Retina (tissue), 1 donor: ENCODE data around the gene ANO1.

Experiments
- DNase-seq: peaks from one replicate; pipeline ENCODE4 v3.0.0-alpha.2; 2016

Gene ANO1

GRCh38 chr11:70119502-70119901, 41.4 kb downstream of the ANO1 start:
- no peak for DNase-seq

GRCh38 chr11:70120674-70121073, 42.6 kb downstream of the ANO1 start:
- no peak for DNase-seq

DNA sequence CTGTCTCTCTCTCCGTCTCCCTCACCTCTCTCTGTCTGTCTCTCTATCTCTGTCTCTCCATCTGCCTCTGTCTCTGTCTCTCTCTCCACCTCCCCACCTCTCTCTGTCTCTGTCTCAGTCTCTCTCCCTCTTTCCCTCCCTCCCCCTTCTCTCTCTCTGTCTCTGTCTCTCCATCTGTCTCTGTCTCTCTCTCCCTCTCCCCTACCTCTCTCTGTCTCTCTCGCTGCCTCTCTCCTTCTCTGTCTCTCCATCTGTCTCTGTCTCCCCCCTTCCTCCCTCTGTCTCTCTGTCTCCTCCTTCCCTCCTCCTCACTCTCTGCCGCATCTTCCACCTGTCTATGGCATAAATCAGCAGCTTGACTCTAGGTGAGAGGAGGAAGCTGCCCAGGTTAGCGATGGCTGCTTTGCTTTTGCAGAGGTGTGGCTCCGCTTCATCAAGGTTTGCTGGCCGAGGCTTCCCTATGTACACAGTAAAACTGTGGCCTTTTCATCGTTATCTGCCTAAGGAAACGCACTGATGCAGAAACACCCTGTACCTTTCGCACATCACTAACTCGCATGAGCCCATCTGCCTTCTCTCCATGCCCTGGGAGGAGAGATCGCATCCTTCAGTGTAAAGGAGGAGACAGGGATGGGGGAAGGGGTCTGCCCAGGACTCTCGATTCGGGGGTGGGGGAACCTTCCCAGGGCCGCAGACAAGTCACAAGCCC, 44.5 kb downstream of the ANO1 start:
- DNase-seq: peak; percentile 61

DNA sequence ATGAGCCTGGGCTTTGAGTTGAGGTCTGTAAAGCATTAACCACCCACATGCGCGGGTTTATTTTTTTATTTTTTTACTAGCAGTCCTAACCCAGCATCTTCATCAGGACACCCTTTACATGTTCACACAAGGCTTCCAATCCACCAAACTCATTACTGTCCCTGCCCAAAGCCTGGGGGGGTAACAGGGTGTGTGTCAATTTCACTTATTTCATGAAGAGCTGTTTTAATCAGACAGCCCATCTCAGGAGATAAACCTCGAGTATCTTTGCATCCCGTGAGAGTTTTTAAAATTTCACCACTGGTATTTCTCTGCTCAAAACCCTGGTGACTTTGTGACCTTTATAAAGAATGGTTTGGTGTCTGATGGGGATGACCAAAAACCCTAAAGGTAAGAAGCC, 45.6 kb downstream of the ANO1 start:
- DNase-seq: no peak

- DNase-seq: no peak
These were observed 46.3 kb downstream of the ANO1 start for GRCh38 chr11:70124321-70125000.

DNA sequence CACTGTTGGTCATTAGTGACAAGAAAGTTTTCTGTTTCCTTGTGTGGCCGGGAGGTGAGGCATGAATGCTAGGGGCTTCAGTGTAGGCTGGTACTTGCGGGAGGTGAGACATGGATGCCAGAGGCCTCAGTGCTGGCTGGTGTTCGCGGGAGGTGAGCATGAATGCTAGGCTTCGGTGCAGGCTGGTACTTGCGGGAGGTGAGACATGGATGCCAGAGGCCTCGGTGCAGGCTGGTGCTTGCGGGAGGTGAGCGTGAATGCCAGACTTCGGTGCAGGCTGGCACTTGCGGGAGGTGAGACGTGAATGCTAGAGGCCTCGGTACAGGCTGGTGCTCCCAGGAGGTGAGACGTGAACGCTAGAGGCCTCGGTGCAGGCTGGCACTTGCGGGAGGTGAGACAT, 48.4 kb downstream of the ANO1 start:
- DNase-seq: no peak

DNA sequence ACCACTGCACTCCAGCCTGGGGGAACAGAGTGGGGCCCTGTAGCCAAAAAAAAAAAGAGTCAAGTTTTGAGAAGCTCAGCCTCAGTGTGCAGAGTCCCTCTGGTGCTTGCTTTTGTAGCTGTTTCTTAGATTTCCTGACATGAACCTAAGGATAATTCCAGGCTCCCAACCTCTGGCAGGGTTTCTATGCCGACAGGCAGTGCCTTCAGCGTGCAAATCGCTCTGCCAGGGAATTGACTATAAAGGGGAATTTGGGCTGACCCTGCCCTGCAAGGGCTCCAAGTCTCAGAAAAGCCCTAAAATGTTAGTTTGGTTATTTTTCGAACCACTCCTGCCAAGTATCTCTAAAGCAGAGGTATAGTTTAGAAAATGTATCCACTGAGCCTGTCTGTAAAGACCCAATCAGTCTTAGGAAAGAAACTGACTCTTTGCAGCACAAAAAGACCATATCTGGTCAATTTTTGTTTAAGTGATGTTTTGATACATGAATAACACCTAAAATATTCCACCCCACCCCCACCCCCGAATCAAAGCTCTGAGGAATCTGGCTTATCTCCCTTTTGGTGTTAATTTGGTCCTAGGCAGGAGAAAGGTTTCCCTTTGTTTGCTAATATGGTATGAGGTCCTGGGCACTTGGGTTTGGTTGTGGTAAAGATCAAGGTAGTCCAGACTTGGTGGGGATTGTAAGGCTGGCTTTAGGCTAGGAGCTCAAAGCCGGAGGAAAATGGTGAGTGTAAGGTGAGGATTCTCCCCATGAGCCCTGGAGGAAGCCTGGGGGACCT, 49.7 kb downstream of the ANO1 start:
- DNase-seq: no peak

DNA sequence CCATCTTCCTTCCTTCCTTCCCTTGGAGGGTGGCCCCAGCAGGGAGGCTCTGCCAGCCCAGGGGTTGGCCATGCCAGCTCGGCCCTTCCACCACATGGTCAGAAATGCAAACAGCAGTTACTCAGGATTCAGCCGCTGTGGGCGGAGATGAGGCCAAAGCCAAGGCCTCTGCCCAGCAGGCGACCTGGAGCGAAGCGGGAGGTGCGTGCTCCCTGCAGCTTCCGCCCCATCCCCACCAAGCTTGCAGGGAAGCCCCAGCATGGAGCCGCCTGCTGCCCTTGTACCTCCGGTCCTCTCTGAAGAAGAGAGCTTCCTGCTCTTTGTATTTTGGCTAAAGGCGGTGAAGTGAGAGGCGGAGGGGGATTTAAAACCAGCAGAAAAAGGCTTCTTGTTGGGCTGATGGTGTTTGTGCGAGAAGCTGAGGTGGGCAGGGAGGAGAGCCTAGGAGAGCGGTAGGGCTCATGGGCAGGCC, 50.4 kb downstream of the ANO1 start:
- DNase-seq: no peak

GRCh38 chr11:70129051-70129592, 51.0 kb downstream of the ANO1 start:
- no peak for DNase-seq

DNA sequence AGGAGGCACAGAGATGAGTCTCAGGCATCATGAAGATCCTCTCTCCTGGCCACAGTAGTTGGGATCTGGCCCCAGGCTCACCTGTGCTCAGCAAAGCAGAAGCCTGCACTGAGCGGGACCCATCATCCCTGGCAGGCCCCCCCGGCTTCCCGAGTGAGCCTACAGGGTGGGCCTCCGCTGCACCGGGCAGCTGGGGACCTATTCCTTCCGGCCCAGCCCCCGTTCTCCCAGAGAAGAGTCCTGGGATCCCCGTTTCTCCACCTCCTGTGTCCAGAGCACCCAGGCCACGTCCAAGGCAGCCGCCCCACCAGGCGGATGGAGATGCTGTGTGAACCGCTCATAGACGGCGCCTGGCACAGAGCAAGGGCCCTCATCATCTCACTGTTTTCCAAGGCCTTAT, 52.5 kb downstream of the ANO1 start:
- no peak for DNase-seq

DNA sequence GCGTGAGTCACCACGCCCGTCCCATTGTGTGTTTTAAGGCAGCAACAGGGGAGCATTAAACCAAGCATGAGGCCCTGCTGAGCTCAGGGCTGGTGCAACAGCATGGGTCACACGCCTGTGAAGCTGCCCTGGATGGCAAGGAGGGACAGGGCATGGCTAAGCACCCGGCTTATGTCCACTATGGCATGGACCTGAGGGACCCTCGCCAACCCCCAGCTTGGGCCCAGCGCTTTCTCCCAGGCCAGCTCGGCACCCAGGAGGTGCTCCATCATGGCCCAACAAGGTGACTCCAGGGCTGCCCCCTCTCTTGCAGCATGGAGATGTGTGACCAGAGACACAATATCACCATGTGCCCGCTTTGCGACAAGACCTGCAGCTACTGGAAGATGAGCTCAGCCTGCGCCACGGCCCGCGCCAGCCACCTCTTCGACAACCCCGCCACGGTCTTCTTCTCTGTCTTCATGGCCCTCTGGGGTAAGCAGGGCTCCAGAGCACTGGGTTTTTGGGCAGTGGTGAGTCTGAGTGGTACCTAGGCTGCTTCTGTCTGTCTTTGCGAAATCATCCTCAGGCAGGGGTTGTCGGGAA, 53.6 kb downstream of the ANO1 start:
- no peak for DNase-seq

DNA sequence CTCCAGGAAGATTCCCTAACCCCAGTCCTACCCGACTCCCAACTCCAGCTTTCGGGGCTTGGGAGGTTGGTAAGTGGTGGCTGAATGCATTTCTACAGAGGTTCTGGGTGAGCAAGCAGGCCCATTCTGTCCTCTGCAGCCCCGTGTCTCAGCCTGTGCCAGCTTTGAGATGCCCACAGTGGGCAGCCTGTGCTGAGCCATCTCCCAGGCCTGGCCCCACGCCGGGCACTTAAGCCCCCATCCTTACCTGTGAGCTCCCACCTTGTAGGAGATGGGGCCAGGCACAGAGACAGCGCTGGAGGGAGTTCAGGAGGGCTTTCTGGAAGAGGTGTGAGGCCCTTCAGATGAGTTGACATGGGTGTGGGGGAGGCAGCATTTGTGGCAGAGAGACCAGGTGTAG, 54.5 kb downstream of the ANO1 start:
- no peak for DNase-seq

GRCh38 chr11:70133771-70134335, 55.7 kb downstream of the ANO1 start:
- no peak for DNase-seq

DNA sequence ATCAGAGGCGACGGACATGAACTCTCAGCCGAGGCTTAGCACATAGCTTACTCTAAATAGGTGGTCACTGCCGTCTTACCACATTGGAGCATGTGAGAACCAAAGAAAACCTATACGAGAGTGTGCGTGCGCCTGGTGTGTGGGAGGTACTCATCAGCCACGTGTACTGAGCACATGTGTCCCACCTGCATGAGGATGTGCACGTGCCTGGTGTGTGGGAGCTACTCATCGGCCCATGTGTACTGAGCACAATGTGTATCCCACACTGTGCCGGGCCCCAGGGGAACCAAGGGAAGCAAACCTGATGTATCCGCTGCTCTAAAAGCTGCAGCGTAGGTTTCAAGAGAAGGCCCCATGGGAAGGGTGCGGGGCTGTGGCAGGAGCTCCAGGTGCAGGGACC, 56.4 kb downstream of the ANO1 start:
- no peak for DNase-seq

- DNase-seq: no peak
These were observed 57.0 kb downstream of the ANO1 start for GRCh38 chr11:70135142-70135541.

DNA sequence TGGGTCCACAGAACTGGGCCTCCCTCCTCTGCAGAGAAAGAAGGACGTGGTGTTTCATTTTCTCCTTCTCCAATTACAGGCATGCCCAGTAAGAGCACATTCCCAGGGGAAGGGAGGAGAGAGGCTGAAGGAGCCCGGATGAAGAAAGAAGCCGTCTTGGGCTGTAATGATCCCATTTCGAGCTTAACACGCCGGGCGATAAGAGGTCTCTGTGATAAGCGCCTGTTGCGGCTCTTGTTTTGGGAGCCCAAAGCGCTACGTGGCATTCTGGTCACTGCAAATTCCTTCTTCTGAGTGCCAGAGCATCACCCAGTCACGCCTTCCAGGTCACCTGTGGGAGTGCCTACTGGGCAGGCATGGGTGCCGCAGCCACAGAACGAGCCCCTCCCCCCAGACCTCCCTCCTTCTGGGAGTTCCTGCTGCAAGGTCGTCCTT, 57.5 kb downstream of the ANO1 start:
- DNase-seq: no peak

DNA sequence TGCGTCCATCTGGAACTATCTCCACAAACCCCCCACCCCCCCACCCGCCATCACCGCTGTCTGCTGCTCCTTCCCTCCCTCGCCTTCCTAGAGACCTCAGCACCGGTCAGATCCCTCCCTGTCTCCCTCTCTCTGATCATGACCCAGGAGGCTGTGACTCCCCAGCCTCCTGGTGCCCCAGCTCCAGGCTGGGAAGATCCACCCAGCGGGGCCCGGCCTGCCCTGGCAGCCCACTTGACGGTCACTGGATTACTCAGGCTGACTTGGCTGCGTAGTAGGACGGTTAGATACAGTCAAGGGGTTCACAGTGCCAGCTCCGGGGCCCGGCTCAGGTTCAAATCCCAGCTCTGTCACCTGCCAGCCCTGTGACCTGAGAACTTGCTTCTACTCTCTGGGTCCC, 59.3 kb downstream of the ANO1 start:
- no peak for DNase-seq

- no peak for DNase-seq
These were observed 60.3 kb downstream of the ANO1 start for GRCh38 chr11:70138403-70138802.

GRCh38 chr11:70139785-70140410, 61.8 kb downstream of the ANO1 start:
- no peak for DNase-seq

- DNase-seq: peak; percentile 67
These were observed 62.8 kb downstream of the ANO1 start for GRCh38 chr11:70140711-70141485.

DNA sequence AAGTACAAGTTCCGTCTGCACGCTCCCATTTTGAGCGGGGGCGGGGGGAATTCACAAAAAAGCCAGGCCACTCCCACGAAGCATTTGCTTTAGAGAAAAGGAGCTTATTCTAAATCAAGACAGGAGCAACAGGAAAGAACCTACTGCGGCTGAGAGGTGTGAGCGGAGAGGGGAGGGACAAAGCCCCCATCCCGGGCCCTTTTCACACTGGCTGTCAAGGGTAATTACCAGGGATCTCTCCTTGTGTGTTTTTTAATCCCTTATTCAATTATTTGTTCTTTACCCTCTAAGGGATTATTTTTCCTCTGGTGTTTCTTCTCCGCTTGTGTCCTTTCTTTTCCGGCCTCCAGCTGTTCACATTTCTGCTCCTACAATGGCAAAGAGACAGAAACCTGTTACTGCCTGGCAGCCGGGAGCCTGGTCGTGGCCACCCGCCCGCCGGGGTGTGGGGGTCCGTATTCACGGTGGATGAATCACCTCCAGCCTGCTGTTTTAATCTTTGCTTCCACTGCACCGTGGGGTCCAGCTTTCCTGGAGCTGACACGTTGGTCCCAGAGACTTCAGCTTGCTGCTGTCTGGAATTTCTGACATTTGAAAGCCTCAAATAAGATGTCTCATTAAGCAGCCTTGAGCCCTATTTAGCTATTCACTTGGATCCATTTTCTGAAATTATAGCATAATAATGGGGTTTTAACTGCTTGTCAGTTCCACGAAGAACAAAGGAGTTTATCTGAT, 63.5 kb downstream of the ANO1 start:
- peak; percentile 72 for DNase-seq
